IMR-90 (cell line): ENCODE data around the gene CLIC4. TPM values are rescaled to one million over a fixed set of nuclear protein-coding genes. Genes with fewer than 3 reads are reported as not detected.
A peak's percentile ranks its signal among the peaks of the same experiment; 100 is the strongest.

Experiments
- ATAC-seq: fragments of 200-7000 bp; cut with Tn5 transposase; 2 replicates; pipeline ENCODE4 v1.9.1; 2020; ENCODE audit warnings: low read depth, mild to moderate bottlenecking, moderate library complexity
- BruUV-seq: library from RNA; stranded (reverse); fragments of 400-500 nt; replicated peaks from 2 replicates; lab custom pipeline; 2021; lab: Mats Ljungman, UMichigan
- CTCF ChIA-PET: fragments of 300-600 bp; formaldehyde crosslinking; extraction: SDS; loops from one replicate; lab custom pipeline; 2021; ENCODE audit warnings: antibody characterized with exemption; lab: Yijun Ruan, JAX
- POLR2A ChIA-PET: fragments of 300-600 bp; sonication (Branson Sonifier 250); formaldehyde crosslinking; loops from one replicate; lab custom pipeline; 2022; ENCODE audit warnings: antibody characterized with exemption; ENCODE audit not compliant: unreplicated experiment; lab: Charles Lee
- DNase-seq: peaks from one replicate; pipeline ENCODE4 v3.0.0; 2013
- H2AFZ ChIP-seq: replicated peaks from 2 replicates; pipeline ENCODE3; 2013; ENCODE audit warnings: low read length, mild to moderate bottlenecking; ENCODE audit not compliant: poor library complexity
- H2AK5ac ChIP-seq: 2 replicates; pipeline ENCODE4 v1.6.1; 2013; ENCODE audit warnings: low read depth, low read length, inconsistent platforms
- H2AK9ac ChIP-seq: replicated peaks from 2 replicates; pipeline ENCODE3; 2013; ENCODE audit warnings: mild to moderate bottlenecking, low read depth, low read length, moderate library complexity; ENCODE audit not compliant: poor library complexity
- H2BK120ac ChIP-seq: 2 replicates; pipeline ENCODE4 v1.6.1; 2013; ENCODE audit warnings: low read depth, low read length, inconsistent platforms
- H2BK15ac ChIP-seq: 3 replicates; pipeline ENCODE4 v1.6.1; 2013; ENCODE audit warnings: low read depth, low read length, inconsistent platforms
- H2BK20ac ChIP-seq: 2 replicates; pipeline ENCODE4 v1.6.1; 2013; ENCODE audit warnings: low read depth, mild to moderate bottlenecking, inconsistent platforms, low read length, moderate library complexity
- H2BK5ac ChIP-seq: 2 replicates; pipeline ENCODE4 v1.6.1; 2013; ENCODE audit warnings: mild to moderate bottlenecking, low read depth, low read length, inconsistent platforms; ENCODE audit not compliant: poor library complexity, severe bottlenecking
- H3K14ac ChIP-seq: replicated peaks from 2 replicates; pipeline ENCODE4 v1.6.1; 2013; ENCODE audit warnings: low read depth, low read length, inconsistent platforms
- H3K18ac ChIP-seq: 2 replicates; pipeline ENCODE4 v1.6.1; 2013; ENCODE audit warnings: low read depth, low read length, control low read depth
- H3K23ac ChIP-seq: 2 replicates; pipeline ENCODE4 v1.6.1; 2013; ENCODE audit warnings: low read depth, low read length, inconsistent platforms
- H3K27ac ChIP-seq: 2 replicates; pipeline ENCODE4 v1.5.1; 2013; ENCODE audit warnings: mild to moderate bottlenecking, control low read depth, low read length; ENCODE audit not compliant: insufficient read depth
- H3K27me3 ChIP-seq: 2 replicates; pipeline ENCODE4 v1.6.1; 2013; ENCODE audit warnings: low read length; ENCODE audit not compliant: control insufficient read depth, insufficient read depth
- H3K36me3 ChIP-seq: 2 replicates; pipeline ENCODE4 v1.6.1; 2013; ENCODE audit warnings: low read length, mixed read lengths; ENCODE audit not compliant: control insufficient read depth, insufficient read depth
- H3K4ac ChIP-seq: 2 replicates; pipeline ENCODE4 v1.6.1; 2013; ENCODE audit warnings: low read depth, low read length, inconsistent platforms
- H3K4me1 ChIP-seq: 2 replicates; pipeline ENCODE4 v1.6.1; 2013; ENCODE audit warnings: low read length, mixed read lengths; ENCODE audit not compliant: control insufficient read depth, insufficient read depth
- H3K4me2 ChIP-seq: 2 replicates; pipeline ENCODE4 v1.6.1; 2013; ENCODE audit warnings: low read depth, mild to moderate bottlenecking, control low read depth, low read length, moderate library complexity
- H3K4me3 ChIP-seq: 2 replicates; pipeline ENCODE4 v1.5.1; 2013; ENCODE audit warnings: low read depth, mild to moderate bottlenecking, control low read depth, low read length, moderate library complexity; ENCODE audit not compliant: insufficient read depth
- H3K56ac ChIP-seq: 2 replicates; pipeline ENCODE4 v1.6.1; 2013; ENCODE audit warnings: low read length, inconsistent platforms; ENCODE audit not compliant: insufficient read depth; ENCODE audit errors: extremely low read depth
- H3K79me1 ChIP-seq, 2 experiments: 2 replicates each; pipeline ENCODE4 v1.6.1; 2013; ENCODE audit warnings: low read length in 2 of 2, inconsistent platforms in 1 of 2, low read depth in 1 of 2
- H3K9ac ChIP-seq: 2 replicates; pipeline ENCODE4 v1.6.1; 2013; ENCODE audit warnings: low read depth, low read length, control low read depth
- H3K9me1 ChIP-seq: 2 replicates; pipeline ENCODE4 v1.6.1; 2013; ENCODE audit warnings: low read length, inconsistent platforms; ENCODE audit not compliant: insufficient read depth
- H3K9me3 ChIP-seq: 2 replicates; pipeline ENCODE4 v1.6.1; 2013; ENCODE audit warnings: low read length; ENCODE audit not compliant: control insufficient read depth, insufficient read depth
- H4K20me1 ChIP-seq: 2 replicates; pipeline ENCODE4 v1.6.1; 2013; ENCODE audit warnings: low read length, inconsistent platforms; ENCODE audit not compliant: insufficient read depth
- H4K5ac ChIP-seq: 2 replicates; pipeline ENCODE4 v1.6.1; 2013; ENCODE audit warnings: mild to moderate bottlenecking, low read depth, low read length, control low read depth
- H4K8ac ChIP-seq, 2 experiments: 2 replicates each; pipeline ENCODE4 v1.6.1; 2013; ENCODE audit warnings: low read depth in 2 of 2, low read length in 2 of 2, control low read depth in 1 of 2, inconsistent platforms in 1 of 2
- H4K91ac ChIP-seq: 2 replicates; pipeline ENCODE4 v1.6.1; 2013; ENCODE audit warnings: low read depth, low read length, inconsistent platforms; ENCODE audit not compliant: insufficient read depth
- BHLHE40 ChIP-seq: fragments of 150-350 bp; IDR thresholded peaks from 2 replicates; pipeline ENCODE4 v1.6.1; 2016; ENCODE audit warnings: mild to moderate bottlenecking, low read depth, low read length
- CHD1 ChIP-seq: IDR thresholded peaks from 2 replicates; pipeline ENCODE4 v1.6.1; 2012; ENCODE audit warnings: low read depth, low read length, improper control_type of control experiment
- FOS ChIP-seq: fragments of 150-350 bp; IDR thresholded peaks from 2 replicates; pipeline ENCODE4 v1.6.1; 2016; ENCODE audit warnings: low read depth, low read length
- MAFK ChIP-seq: IDR thresholded peaks from 2 replicates; pipeline ENCODE4 v1.6.1; 2012; ENCODE audit warnings: low read depth, low read length, improper control_type of control experiment
- NFE2L2 ChIP-seq: fragments of 150-350 bp; IDR thresholded peaks from 2 replicates; pipeline ENCODE4 v1.6.1; 2016; ENCODE audit warnings: low read depth, mild to moderate bottlenecking, low read length
- WGBS, 2 experiments: methylation state at CpG; one replicate each; pipeline versions ENCODE4 v1.1.5 to v1.1.7; 2013; ENCODE audit warnings: missing lambda C conversion rate in 2 of 2; ENCODE audit not compliant: insufficient read length in 1 of 2; ENCODE audit errors: extremely low coverage in 2 of 2; 5-methylcytosine and 5-hydroxymethylcytosine counted together
- dilution Hi-C: fragments of 300-500 bp; cut with HindIII; formaldehyde crosslinking; loops from one replicate; pipeline ENCODE4 v1.14.3; 2018; ENCODE audit warnings: low sequenced_read_pairs; ENCODE audit not compliant: unreplicated experiment
- in situ Hi-C: fragments of 300-500 bp; cut with MboI; formaldehyde crosslinking; loops from 3 replicates; pipeline ENCODE4 v1.14.3; 2019; ENCODE audit warnings: low sequenced_read_pairs, inconsistent platforms, mixed read lengths
- intact Hi-C: fragments of 100-400 bp; cut with micrococcal nuclease; formaldehyde crosslinking; loops from 2 replicates; pipeline ENCODE4 v1.10.0; 2022
- polyA plus RNA-seq, 3 experiments: library from polyadenylated mRNA; depleted of rRNA; stranded (reverse); fragments of >200 nt; gene quantifications; 2 replicates each; pipeline ENCODE4 v1.2.3, GENCODE V29; 2012; ENCODE audit warnings: low replicate concordance in 1 of 3
- total RNA-seq: library from RNA; depleted of rRNA; stranded (reverse); fragments of >200 nt; gene quantifications from 2 replicates; pipeline ENCODE4 v1.2.3, GENCODE V29; 2012
- TF ChIP-seq, protein P1 (sequence below): fragments of 150-350 bp; IDR thresholded peaks from 2 replicates; pipeline ENCODE4 v1.6.1; 2017; ENCODE audit warnings: mild to moderate bottlenecking, antibody characterized with exemption, low read length, low read depth
- TF ChIP-seq, protein P2 (sequence below): conservative IDR thresholded peaks from 2 replicates; pipeline ENCODE4 v1.5.1; 2012; ENCODE audit warnings: mild to moderate bottlenecking, low read depth, low read length, improper control_type of control experiment

The CLIC4 gene
- total and polyA plus RNA-seq, 2 of the 4 experiments (the other 2 are of a cell fraction) = 242 to 392 TPM

DNA sequence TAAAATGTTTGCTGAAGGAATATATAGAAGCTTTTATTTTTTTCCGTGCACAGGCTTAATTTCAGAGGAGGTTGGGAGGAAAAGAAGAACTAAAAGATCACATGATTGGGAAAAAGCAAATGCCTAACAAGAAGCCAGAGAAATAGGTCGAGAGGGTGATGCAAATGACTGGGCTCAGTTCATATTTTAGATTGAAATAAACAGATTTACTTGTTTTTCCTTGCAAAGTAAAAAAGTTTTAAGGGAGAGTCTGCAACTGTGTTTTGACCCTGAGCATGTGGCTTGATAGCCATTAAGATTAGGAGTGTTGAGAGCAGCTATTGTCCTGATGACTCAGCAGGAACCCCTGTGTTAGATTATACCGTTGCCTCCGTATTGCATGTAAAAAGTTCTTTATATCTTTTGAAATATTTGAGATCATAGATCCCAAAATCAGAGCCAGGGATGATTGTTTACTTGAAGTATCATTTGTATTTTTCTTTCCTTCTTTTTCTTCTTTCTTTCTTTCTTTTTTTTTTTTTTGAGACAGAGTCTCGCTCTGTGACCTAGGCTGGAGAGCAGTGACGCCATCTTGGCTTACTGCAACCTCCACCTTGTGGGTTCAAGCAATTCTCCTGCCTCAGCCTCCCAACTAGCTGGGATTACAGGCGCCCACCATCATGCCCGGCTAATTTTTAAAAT lies 20.2 kb downstream of the CLIC4 start:
- Histone ChIP-seq H2AK9ac (no peak overlapping the region), H3K4me2 (peak overlapping the region; percentile 36; the same call in 1 of the 2 replicates), H3K27ac (peak overlapping the region; percentile 49; the same call in 1 of the 2 replicates), H2AFZ (no peak overlapping the region), H3K23ac (no peak overlapping the region), H2BK5ac (peak overlapping the region; percentile 13), H3K4me3 (no peak overlapping the region), H4K8ac (no peak overlapping the region), H3K4ac (no peak overlapping the region), H3K27me3 (no peaks in the 10 kb centered on the region), H4K20me1 (peaks cover 67% of the 10 kb centered on the region), H3K9ac (no peak overlapping the region), H3K79me1 (peaks cover 0 to 61% of the 10 kb centered on the region in 2 experiments; a peak in 2 of 4 replicates), H4K5ac (no peak overlapping the region), H3K9me3 (no peaks in the 10 kb centered on the region), H2BK120ac (no peak overlapping the region), H2BK15ac (no peak overlapping the region), H3K9me1 (peaks cover 13% of the 10 kb centered on the region), H3K4me1 (peaks cover 28% of the 10 kb centered on the region), H3K36me3 (no peaks in the 10 kb centered on the region; the same call in 1 of the 2 replicates), H3K56ac (no peak overlapping the region), H2BK20ac (no peak overlapping the region), H4K91ac (no peak overlapping the region), H2AK5ac (no peak overlapping the region; the same call in 1 of the 2 replicates), H3K14ac (0 out of 2 replicates have a peak overlapping the region, but pooled peaks have one; percentile 23), H3K18ac (peak overlapping the region; percentile 46; the same call in 1 of the 2 replicates)
- in situ Hi-C loops = no loop called here
- intact Hi-C loops = no loop called here
- DNase-seq = peak; percentile 60
- ATAC-seq = no peak
- TF ChIP-seq, protein P1, sequence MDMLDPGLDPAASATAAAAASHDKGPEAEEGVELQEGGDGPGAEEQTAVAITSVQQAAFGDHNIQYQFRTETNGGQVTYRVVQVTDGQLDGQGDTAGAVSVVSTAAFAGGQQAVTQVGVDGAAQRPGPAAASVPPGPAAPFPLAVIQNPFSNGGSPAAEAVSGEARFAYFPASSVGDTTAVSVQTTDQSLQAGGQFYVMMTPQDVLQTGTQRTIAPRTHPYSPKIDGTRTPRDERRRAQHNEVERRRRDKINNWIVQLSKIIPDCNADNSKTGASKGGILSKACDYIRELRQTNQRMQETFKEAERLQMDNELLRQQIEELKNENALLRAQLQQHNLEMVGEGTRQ = no peak
- no peak for TF ChIP-seq CHD1
- peak; percentile 61; the same call in 1 of the 2 replicates for TF ChIP-seq NFE2L2
- no peak for TF ChIP-seq BHLHE40
- peak; percentile 74 for TF ChIP-seq MAFK
- no peak for TF ChIP-seq FOS
- TF ChIP-seq, protein P2, sequence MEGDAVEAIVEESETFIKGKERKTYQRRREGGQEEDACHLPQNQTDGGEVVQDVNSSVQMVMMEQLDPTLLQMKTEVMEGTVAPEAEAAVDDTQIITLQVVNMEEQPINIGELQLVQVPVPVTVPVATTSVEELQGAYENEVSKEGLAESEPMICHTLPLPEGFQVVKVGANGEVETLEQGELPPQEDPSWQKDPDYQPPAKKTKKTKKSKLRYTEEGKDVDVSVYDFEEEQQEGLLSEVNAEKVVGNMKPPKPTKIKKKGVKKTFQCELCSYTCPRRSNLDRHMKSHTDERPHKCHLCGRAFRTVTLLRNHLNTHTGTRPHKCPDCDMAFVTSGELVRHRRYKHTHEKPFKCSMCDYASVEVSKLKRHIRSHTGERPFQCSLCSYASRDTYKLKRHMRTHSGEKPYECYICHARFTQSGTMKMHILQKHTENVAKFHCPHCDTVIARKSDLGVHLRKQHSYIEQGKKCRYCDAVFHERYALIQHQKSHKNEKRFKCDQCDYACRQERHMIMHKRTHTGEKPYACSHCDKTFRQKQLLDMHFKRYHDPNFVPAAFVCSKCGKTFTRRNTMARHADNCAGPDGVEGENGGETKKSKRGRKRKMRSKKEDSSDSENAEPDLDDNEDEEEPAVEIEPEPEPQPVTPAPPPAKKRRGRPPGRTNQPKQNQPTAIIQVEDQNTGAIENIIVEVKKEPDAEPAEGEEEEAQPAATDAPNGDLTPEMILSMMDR = no peak
- no TSS peak for BruUV-seq
- ChIA-PET POLR2A (no interaction called here), CTCF (no interaction called here)
- 43% methylated on average over 2 of the region's 8 CpGs; no CpG with 5 or more reads in 1 of the 2 experiments for WGBS, 2 experiments
- dilution Hi-C loops = no loop called here
